ENCODE data around the gene SENP8. TPM values are rescaled to one million over a fixed set of nuclear protein-coding genes. Genes with fewer than 3 reads are reported as not detected.

Gene SENP8
- total RNA-seq, 4 donors from 2014 or later = 1.5 to 2.8 (median 1.8) TPM

- WGBS, 2 donors = 89 to 95% methylated on average over 3 of the region's 3 CpGs
- Histone ChIP-seq H3K27ac (no peak overlapping the region), H3K4me3 (no peak overlapping the region), H3K36me3 (no peaks in the 10 kb centered on the region), H3K9me3 (no peaks in the 10 kb centered on the region), H3K27me3 (no peaks in the 10 kb centered on the region), H3K4me1 (peaks cover 0 to 36% (median 14%) of the 10 kb centered on the region in 3 donors)
- DNase-seq = no peak
- intact Hi-C loops (cut with DNase I) = no loop called here
- no peak for TF ChIP-seq POLR2A (IDR thresholded peaks at IDR 0.05)
- TF ChIP-seq, protein P1, sequence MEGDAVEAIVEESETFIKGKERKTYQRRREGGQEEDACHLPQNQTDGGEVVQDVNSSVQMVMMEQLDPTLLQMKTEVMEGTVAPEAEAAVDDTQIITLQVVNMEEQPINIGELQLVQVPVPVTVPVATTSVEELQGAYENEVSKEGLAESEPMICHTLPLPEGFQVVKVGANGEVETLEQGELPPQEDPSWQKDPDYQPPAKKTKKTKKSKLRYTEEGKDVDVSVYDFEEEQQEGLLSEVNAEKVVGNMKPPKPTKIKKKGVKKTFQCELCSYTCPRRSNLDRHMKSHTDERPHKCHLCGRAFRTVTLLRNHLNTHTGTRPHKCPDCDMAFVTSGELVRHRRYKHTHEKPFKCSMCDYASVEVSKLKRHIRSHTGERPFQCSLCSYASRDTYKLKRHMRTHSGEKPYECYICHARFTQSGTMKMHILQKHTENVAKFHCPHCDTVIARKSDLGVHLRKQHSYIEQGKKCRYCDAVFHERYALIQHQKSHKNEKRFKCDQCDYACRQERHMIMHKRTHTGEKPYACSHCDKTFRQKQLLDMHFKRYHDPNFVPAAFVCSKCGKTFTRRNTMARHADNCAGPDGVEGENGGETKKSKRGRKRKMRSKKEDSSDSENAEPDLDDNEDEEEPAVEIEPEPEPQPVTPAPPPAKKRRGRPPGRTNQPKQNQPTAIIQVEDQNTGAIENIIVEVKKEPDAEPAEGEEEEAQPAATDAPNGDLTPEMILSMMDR (IDR thresholded peaks at IDR 0.05) = no peak
These were observed 13.1 kb upstream of the SENP8 start for GRCh38 chr15:72105111-72105510.

- H3K4me1 ChIP-seq = peaks cover 0 to 36% (median 14%) of the 10 kb centered on the region in 3 donors
- H3K4me3 ChIP-seq = no peak overlapping the region
- WGBS, 2 donors = 94 to 100% methylated on average over 2 of the region's 2 CpGs
- no peaks in the 10 kb centered on the region for H3K27me3 ChIP-seq
- no peak overlapping the region for H3K27ac ChIP-seq
- TF ChIP-seq, protein P1 (IDR thresholded peaks at IDR 0.05) = no peak
- TF ChIP-seq POLR2A (IDR thresholded peaks at IDR 0.05) = no peak
- H3K36me3 ChIP-seq = no peaks in the 10 kb centered on the region
- DNase-seq = no peak
- no peaks in the 10 kb centered on the region for H3K9me3 ChIP-seq
- intact Hi-C loops (cut with DNase I) = no loop called here
These were observed 12.1 kb upstream of the SENP8 start for GRCh38 chr15:72106068-72106467.

DNA sequence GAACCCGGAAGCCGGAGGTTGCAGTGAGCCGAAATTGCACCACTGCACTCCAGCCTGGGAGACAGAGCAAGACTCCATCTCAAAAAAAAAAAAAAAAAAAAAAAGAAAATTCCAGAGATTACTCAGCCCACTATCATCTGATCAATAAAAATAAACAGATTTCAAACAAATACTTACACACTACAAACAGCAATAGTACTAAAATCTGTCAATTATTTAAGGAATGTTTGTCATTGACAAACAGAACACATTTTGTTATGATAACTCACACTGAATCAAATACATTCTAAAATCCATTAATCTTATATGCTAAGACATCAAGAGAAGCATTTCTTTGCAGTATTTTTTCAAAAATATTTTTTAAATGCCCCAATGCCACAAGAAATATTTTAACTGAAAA lies 7.8 kb upstream of the SENP8 start:
- DNase-seq = no peak
- TF ChIP-seq, protein P1 (IDR thresholded peaks at IDR 0.05) = no peak
- TF ChIP-seq POLR2A (IDR thresholded peaks at IDR 0.05) = no peak
- H3K4me3 ChIP-seq = no peak overlapping the region
- 95 to 100% methylated on average over 3 of the region's 3 CpGs for WGBS, 2 donors
- peaks cover 0 to 54% (median 6%) of the 10 kb centered on the region in 3 donors for H3K4me1 ChIP-seq
- H3K9me3 ChIP-seq = no peaks in the 10 kb centered on the region
- H3K27ac ChIP-seq = no peak overlapping the region
- intact Hi-C loops (cut with DNase I) = no loop called here
- no peaks in the 10 kb centered on the region for H3K27me3 ChIP-seq
- H3K36me3 ChIP-seq = no peaks in the 10 kb centered on the region

DNA sequence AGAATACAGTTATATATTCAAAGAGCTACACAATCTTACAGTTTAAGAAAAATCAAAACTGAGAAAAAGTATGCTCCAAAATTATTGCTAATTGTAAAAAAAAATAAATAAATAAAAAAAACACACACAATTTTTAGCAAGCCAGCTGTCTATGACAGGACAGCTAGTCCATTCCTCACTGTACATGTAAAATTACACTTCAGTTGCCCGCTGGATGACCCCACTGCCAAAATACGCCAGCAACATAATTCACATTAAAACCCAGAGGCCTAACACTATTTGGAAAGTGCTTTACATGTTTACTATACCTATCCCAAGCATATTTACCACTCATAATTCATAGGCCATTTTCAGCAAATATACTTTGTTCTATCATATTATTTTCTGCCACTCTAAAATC lies 6.1 kb upstream of the SENP8 start:
- H3K27ac ChIP-seq = no peak overlapping the region
- H3K27me3 ChIP-seq = no peaks in the 10 kb centered on the region
- no peak for TF ChIP-seq POLR2A (IDR thresholded peaks at IDR 0.05)
- TF ChIP-seq, protein P1 (IDR thresholded peaks at IDR 0.05) = no peak
- no peak overlapping the region for H3K4me3 ChIP-seq
- peaks cover 0 to 60% (median 9%) of the 10 kb centered on the region in 3 donors for H3K4me1 ChIP-seq
- no peak for DNase-seq
- 67 to 71% methylated on average over 2 of the region's 2 CpGs for WGBS, 2 donors
- no peaks in the 10 kb centered on the region for H3K36me3 ChIP-seq
- intact Hi-C loops (cut with DNase I) = no loop called here
- H3K9me3 ChIP-seq = no peaks in the 10 kb centered on the region

GRCh38 chr15:72112805-72113204 lies 5.4 kb upstream of the SENP8 start:
- Histone ChIP-seq H3K4me3 (no peak overlapping the region), H3K27ac (peak overlapping the region in 2 of 4 donors; percentile 7 to 25), H3K27me3 (no peaks in the 10 kb centered on the region), H3K36me3 (no peaks in the 10 kb centered on the region), H3K9me3 (no peaks in the 10 kb centered on the region), H3K4me1 (peaks cover 0 to 57% (median 6%) of the 10 kb centered on the region in 3 donors)
- no peak for DNase-seq
- intact Hi-C loops (cut with DNase I) = no loop called here
- TF ChIP-seq, protein P1 (IDR thresholded peaks at IDR 0.05) = no peak
- no peak for TF ChIP-seq POLR2A (IDR thresholded peaks at IDR 0.05)
